Liver (tissue), 3 donors: ENCODE measurements around the gene RAB6A.

Experiments used
- ATF3 ChIP-seq: IDR thresholded peaks from 2 replicates; pipeline ENCODE4 v1.6.1; 2016; ENCODE audit warnings: antibody characterized with exemption
- CTCF ChIP-seq: fragments of 150-350 bp; IDR thresholded peaks from 2 replicates; pipeline ENCODE4 v1.5.1; 2017; ENCODE audit warnings: improper control_type of control experiment, low read depth, low read length; ENCODE audit not compliant: missing input control
- EGR1 ChIP-seq, 2 donors: IDR thresholded peaks; 2 replicates each; pipeline ENCODE4 v1.6.1; 2016 to 2018; ENCODE audit warnings: antibody characterized with exemption in 2 of 2, low read depth in 2 of 2
- FOXA1 ChIP-seq: IDR thresholded peaks from 2 replicates; pipeline ENCODE4 v1.6.1; 2016; ENCODE audit warnings: antibody characterized with exemption
- HNF4G ChIP-seq: IDR thresholded peaks from 2 replicates; pipeline ENCODE4 v1.6.1; 2016; ENCODE audit warnings: antibody characterized with exemption
- JUND ChIP-seq, 2 donors: IDR thresholded peaks; 2 replicates each; pipeline ENCODE4 v1.6.1; 2016; ENCODE audit warnings: antibody characterized with exemption in 2 of 2
- MAX ChIP-seq: IDR thresholded peaks from 2 replicates; pipeline ENCODE4 v1.6.1; 2016; ENCODE audit warnings: antibody characterized with exemption
- RAD21 ChIP-seq, 2 donors: IDR thresholded peaks; 2 replicates each; pipeline ENCODE4 v1.6.1; 2016; ENCODE audit warnings: antibody characterized with exemption in 2 of 2, mild to moderate bottlenecking in 2 of 2
- REST ChIP-seq: IDR thresholded peaks from 2 replicates; pipeline ENCODE4 v1.6.1; 2016; ENCODE audit warnings: antibody characterized with exemption, mild to moderate bottlenecking
- SP1 ChIP-seq: IDR thresholded peaks from 2 replicates; pipeline ENCODE4 v1.6.1; 2018; ENCODE audit warnings: antibody characterized with exemption, mild to moderate bottlenecking
- TAF1 ChIP-seq: conservative IDR thresholded peaks from 2 replicates; pipeline ENCODE4 v1.6.1; 2016; ENCODE audit warnings: antibody characterized with exemption, mild to moderate bottlenecking
- YY1 ChIP-seq: IDR thresholded peaks from 2 replicates; pipeline ENCODE4 v1.6.1; 2016; ENCODE audit warnings: antibody characterized with exemption, mild to moderate bottlenecking
- ZBTB33 ChIP-seq: IDR thresholded peaks from 2 replicates; pipeline ENCODE4 v1.6.1; 2016; ENCODE audit warnings: antibody characterized with exemption
- donor health status: healthy.
- donor health status: healthy.

- TF ChIP-seq CTCF = no peak
- peak; percentile 68 for TF ChIP-seq SP1
- peak; percentile 97 for TF ChIP-seq YY1
- TF ChIP-seq RAD21 (IDR thresholded peaks at IDR 0.05) = peak in 1 of 2 donors; percentile 28
- peak; percentile 79 for TF ChIP-seq TAF1
- peak in 1 of 2 donors; percentile 57 for TF ChIP-seq JUND (IDR thresholded peaks at IDR 0.05)
- TF ChIP-seq HNF4G = no peak
- peak; percentile 18 to 46 for TF ChIP-seq EGR1 (IDR thresholded peaks at IDR 0.05; ENCODE audit: low read depth in 2 of 2)
- TF ChIP-seq REST = peak; percentile 86
- peak; percentile 89 for TF ChIP-seq MAX
- peak; percentile 82 for TF ChIP-seq ZBTB33
- peak; percentile 54 for TF ChIP-seq FOXA1
- TF ChIP-seq ATF3 = no peak
These were observed 27.0 kb upstream of the RAB6A start, which contains the start of gene MRPL48 for GRCh38 chr11:73787643-73788558.
